Bronchial epithelial cell (primary cell): ENCODE results near the gene PTMA. TPM values are rescaled to one million over a fixed set of nuclear protein-coding genes. Genes with fewer than 3 reads are reported as not detected.
"Not testable (repeated sequence)": the region's sequence is repeated elsewhere in the genome, so short reads cannot be mapped to it uniquely, and the experiment has no call there.

ENCODE experiments used
- DNase-seq: peaks from one replicate; pipeline ENCODE4 v3.0.0-alpha.2; 2010; ENCODE audit warnings: low read depth
- FAIRE-seq: peaks from 2 replicates; lab custom pipeline; 2011; peaks lifted over from hg19 to GRCh38; lab: Jason Lieb, UNC
- H3K27me3 ChIP-seq: 2 replicates; pipeline ENCODE4 v1.5.1; 2011; ENCODE audit warnings: low read length; ENCODE audit not compliant: control insufficient read depth, insufficient read depth
- H3K36me3 ChIP-seq: 2 replicates; pipeline ENCODE4 v1.5.1; 2011; ENCODE audit warnings: low read length; ENCODE audit not compliant: control insufficient read depth, insufficient read depth
- H3K4me3 ChIP-seq: 2 replicates; pipeline ENCODE4 v1.5.1; 2011; ENCODE audit warnings: mild to moderate bottlenecking, low read depth, low read length, control low read depth
- total RNA-seq: library from RNA; depleted of rRNA; stranded (reverse); fragments of >200 nt; gene quantifications from 2 replicates; pipeline ENCODE4 v1.2.1, GENCODE V29; 2014
- TF ChIP-seq, protein P1 (sequence below): IDR thresholded peaks from 2 replicates; pipeline ENCODE4 v1.5.1; 2011; ENCODE audit warnings: mild to moderate bottlenecking, moderate library complexity, low read length, control low read depth, inconsistent platforms; ENCODE audit not compliant: insufficient read depth, severe bottlenecking

Gene PTMA, protein sequence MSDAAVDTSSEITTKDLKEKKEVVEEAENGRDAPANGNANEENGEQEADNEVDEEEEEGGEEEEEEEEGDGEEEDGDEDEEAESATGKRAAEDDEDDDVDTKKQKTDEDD
- total RNA-seq: 348 and 388 TPM in 2 replicates

DNA sequence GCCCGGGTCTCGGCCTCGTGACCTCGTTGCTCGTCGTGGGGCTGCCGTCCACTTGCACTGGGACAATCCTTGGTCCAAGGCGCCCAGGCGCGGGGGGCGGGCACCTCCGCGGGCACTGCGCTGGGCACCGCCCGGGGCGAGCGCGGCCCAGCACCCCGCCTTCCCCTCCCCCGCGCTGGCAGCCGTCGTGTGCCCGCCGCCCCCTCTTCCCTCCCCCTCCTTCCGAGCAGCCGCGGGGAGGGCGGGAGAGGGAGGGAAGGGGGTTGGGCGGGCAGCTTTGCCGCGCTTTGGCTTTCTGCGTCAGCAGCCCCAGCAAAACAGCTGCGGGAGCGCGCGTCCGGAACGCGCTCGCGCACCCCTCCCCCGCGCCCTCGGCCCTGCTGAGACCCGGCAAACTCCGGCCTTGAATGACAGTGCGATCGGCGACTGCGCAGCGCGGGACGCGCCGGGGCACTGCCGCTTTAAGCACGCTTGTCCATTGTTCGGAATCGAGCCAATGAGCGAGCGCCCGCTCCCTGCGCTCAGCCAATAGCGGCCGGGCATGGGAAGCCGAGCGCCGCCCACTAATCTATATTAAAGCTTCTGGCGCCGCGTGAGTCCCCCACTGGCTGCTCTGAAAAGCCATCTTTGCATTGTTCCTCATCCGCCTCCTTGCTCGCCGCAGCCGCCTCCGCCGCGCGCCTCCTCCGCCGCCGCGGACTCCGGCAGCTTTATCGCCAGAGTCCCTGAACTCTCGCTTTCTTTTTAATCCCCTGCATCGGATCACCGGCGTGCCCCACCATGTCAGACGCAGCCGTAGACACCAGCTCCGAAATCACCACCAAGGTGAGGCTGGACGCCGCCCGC is at the start of gene PTMA:
Gene PTMA (plus strand): TSS at position 599 of the 846 bp plus-strand sequence. CDS start 182 bp downstream, at position 781.
- DNase-seq (peak; percentile 97), FAIRE-seq (no peak)
- TF ChIP-seq, protein P1, sequence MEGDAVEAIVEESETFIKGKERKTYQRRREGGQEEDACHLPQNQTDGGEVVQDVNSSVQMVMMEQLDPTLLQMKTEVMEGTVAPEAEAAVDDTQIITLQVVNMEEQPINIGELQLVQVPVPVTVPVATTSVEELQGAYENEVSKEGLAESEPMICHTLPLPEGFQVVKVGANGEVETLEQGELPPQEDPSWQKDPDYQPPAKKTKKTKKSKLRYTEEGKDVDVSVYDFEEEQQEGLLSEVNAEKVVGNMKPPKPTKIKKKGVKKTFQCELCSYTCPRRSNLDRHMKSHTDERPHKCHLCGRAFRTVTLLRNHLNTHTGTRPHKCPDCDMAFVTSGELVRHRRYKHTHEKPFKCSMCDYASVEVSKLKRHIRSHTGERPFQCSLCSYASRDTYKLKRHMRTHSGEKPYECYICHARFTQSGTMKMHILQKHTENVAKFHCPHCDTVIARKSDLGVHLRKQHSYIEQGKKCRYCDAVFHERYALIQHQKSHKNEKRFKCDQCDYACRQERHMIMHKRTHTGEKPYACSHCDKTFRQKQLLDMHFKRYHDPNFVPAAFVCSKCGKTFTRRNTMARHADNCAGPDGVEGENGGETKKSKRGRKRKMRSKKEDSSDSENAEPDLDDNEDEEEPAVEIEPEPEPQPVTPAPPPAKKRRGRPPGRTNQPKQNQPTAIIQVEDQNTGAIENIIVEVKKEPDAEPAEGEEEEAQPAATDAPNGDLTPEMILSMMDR: no peak
- peaks cover 12% of the 10 kb centered on the region for H3K36me3 ChIP-seq
- H3K4me3 ChIP-seq: peak within 1 kb of the TSS; percentile 98
- no peaks in the 10 kb centered on the region for H3K27me3 ChIP-seq

DNA sequence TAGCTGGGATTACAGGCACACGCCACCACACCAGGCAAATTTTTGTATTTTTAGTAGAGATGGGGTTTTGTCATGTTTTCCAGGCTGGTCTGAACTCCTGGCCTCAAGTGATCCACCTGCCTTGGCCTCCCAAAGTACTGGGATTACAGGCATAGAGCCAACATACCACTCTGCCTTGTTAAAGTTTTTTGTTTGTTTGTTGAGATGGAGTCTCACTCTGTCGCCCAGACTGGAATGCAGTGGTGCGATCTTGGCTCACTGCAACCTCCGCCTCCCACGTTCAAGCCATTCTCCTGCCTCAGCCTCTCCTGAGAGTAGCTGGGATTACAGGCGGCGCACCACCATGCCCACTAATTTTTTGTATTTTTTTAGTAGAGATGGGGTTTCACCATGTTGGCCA is 48.3 kb upstream of the PTMA start:
- not testable (repeated sequence) for H3K4me3 ChIP-seq, FAIRE-seq, H3K27me3 ChIP-seq, H3K36me3 ChIP-seq, DNase-seq

DNA sequence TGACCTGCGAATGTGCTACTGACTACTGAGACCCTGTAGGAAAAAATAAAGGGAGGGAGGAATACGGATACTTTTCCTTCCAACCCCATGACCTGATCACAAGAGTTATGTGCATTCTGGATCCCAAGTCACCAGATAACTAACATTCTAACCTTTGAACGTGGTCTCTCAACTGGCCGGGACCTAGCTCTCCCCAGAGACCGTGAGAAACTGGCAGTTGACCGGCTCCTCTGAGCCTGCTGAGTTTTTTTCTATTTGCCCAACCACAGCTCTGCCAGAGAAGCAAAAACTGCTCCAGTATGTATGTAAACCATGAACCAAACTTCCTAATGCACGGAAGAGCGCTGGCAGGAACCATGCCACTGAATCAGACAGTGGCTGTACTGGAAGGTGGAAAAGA is 47.5 kb upstream of the PTMA start:
- TF ChIP-seq, protein P1: no peak
- Histone ChIP-seq H3K4me3 (no peak overlapping the region), H3K36me3 (no peaks in the 10 kb centered on the region), H3K27me3 (no peaks in the 10 kb centered on the region)
- FAIRE-seq (no peak), DNase-seq (no peak)

DNA sequence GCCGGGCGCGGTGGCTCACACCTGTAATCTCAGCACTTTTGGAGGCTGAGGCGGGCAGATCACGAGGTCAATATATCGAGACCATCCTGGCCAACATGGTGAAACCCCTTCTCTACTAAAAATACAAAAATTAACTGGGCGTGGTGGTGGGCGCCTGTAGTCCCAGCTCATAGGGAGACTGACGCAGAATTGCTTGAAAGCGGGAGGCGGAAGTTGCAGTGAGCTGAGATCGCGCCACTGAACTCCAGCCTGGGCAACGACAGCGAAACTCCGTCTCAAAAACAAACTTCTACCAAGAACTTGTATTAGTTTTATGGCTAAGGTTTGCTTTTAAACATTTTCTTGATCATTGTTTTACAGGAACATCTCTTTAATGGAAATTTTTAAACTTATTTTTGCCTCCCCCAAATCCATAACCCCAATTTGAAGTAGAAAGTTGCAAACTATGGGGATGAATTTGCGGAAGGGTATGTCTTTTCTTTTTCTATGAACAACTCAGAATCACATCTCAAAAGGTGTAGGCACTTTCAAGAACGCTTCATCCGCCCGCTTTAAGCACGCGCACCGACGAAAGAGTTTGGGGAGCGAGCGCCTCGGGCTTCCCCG is 46.8 kb upstream of the PTMA start:
- DNase-seq: no peak
- H3K4me3 ChIP-seq: peak overlapping the region; percentile 42
- FAIRE-seq: no peak
- H3K27me3 ChIP-seq: no peaks in the 10 kb centered on the region
- TF ChIP-seq, protein P1: no peak
- no peaks in the 10 kb centered on the region for H3K36me3 ChIP-seq

DNA sequence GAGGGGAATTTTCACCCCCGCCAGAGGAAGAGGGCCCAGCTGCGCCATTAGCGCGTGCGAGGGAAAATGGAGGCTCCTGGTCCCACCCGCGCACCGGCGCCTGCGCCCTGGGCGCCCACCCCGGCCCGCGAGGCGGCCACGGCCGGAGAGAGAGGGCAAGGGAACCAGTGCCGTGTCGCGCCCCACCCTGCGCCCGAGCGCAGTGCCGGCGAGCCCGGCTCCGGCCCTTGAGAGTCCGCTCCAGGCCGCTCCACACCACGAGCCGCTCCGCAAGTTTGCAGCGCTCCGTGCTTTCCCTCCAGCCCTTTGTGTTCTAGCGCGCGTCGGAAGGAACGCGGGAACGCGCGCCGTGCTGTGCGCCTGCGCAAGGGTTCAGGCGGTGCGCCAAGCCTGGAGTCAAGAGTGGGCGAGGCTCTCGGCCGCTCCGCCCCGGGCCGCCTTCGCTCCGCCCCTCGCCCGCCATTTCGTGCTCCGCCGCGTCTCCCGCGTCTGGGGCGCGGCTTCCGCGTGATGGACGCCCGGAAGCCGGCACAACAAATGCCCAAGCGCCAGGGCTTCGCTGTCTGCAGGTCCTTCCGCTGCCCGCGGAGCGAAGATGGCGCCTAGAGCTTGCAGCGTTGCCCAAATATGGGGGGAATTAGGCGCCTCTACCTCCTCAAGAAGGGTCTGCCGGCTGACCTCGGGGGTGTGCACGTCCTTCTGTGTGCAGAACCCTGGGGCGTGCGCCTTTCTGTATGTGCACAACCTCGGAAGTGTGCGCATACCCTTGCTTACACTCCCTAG is 46.1 kb upstream of the PTMA start:
- peak; percentile 83 for DNase-seq
- Histone ChIP-seq H3K36me3 (no peaks in the 10 kb centered on the region), H3K27me3 (no peaks in the 10 kb centered on the region), H3K4me3 (peak overlapping the region; percentile 42)
- FAIRE-seq: no peak
- TF ChIP-seq, protein P1: no peak
